HG03025 (cell line): ENCODE results near the gene LFNG.

ENCODE experiments used
- ATAC-seq: cut with Tn5 transposase; IDR thresholded peaks from one replicate; pipeline ENCODE4 v1.9.1; 2021; ENCODE audit warnings: mild to moderate bottlenecking, moderate library complexity; ENCODE audit not compliant: unreplicated experiment, low FRiP score

The LFNG gene

GRCh38 chr7:2564970-2565540 is 45.5 kb downstream of the LFNG start:
- ATAC-seq, result no peak

GRCh38 chr7:2566348-2566889 is 46.8 kb downstream of the LFNG start:
- ATAC-seq, result peak; percentile 25

- peak; percentile 93 for ATAC-seq
Measured at GRCh38 chr7:2566890-2567678, 47.5 kb downstream of the LFNG start.

GRCh38 chr7:2567679-2568278 is 48.2 kb downstream of the LFNG start:
- no peak for ATAC-seq

- ATAC-seq, result no peak
Measured at GRCh38 chr7:2568521-2569223, 49.1 kb downstream of the LFNG start.

- ATAC-seq, result no peak
Measured at GRCh38 chr7:2569421-2569820, 49.8 kb downstream of the LFNG start.

- no peak for ATAC-seq
Measured at GRCh38 chr7:2570021-2570420, 50.4 kb downstream of the LFNG start.

- no peak for ATAC-seq
Measured at GRCh38 chr7:2571409-2571808, 51.8 kb downstream of the LFNG start.

- no peak for ATAC-seq
Measured at GRCh38 chr7:2572101-2572842, 52.7 kb downstream of the LFNG start.

- ATAC-seq, result no peak
Measured at GRCh38 chr7:2573761-2574160, 54.2 kb downstream of the LFNG start.

GRCh38 chr7:2575046-2575732 is 55.6 kb downstream of the LFNG start:
- no peak for ATAC-seq

- no peak for ATAC-seq
Measured at GRCh38 chr7:2575733-2576340, 56.3 kb downstream of the LFNG start.

- ATAC-seq, result no peak
Measured at GRCh38 chr7:2576742-2577491, 57.3 kb downstream of the LFNG start.
